GM21390 (cell line): ENCODE results near the gene SDS.
A peak's percentile ranks its signal among the peaks of the same experiment; 100 is the strongest.

Source experiments
- ATAC-seq: cut with Tn5 transposase; IDR thresholded peaks from one replicate; pipeline ENCODE4 v1.9.1; 2021; ENCODE audit not compliant: unreplicated experiment

Gene SDS

DNA sequence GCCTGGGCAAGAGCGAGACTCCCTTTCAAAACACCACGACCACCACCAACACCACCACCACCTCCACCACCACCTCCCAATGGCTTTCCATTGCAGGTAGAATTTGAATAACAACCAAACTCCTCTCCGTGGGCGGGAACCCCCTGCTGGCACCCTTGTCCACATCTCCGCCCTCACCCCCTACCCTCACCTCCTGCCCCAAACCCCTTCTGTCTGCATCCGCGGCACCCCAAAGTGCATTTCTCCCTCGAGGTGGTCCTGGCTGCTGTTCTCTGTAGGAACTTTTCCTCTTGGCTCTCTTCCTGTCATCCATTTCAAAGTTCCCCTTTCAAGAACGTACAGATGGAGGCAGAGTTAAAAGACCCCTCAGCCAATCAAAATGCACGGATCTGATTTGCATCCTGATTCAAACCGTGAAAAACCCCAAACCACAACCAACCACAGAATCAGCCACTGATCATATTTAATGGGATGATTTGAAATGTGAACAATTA is 22.3 kb upstream of the SDS start:
- ATAC-seq: no peak

DNA sequence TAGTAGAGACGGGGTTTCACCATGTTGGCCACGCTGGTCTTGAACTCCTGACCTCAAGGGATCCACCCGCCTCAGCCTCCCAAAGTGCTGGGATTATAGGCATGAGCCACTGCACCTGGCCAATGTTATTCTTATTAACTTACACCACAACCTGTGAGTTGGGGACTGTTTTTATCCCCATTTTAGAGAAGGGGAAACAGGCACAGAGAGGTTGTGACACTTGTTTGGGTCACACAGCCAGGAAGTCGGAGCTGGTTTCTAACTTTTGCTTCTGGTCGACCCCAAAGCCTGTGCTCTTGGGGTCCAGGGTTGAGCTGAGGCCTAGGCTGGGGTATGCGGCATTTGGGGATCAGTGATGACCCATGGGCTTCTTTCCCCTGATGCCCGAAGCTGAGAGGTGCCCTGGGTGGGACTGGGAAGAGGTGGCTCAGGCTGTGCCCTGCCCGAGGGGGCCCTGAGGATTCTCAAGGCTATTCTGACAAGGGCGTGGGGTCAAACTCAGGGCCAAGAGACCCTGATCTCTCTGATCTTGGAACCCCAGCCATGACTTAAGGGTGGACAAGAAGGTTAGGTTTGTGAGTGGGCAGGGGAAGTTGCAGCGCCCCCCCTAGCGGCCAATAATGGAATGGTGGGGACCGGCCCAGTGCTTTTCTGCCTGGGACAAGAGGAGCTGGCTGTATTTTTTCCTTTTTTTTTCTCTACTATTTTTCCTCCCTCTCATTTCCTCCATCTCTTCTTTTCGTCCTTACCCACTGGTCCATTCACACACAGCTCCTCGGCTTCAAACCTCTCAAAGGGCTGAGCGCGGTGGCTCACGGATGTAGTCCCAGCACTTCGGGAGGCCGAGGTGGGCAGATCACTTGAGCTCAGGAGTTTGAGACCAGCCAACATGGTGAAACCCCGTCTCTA is 21.5 kb upstream of the SDS start:
- ATAC-seq: no peak

GRCh38 chr12:113424456-113424855 is 20.8 kb upstream of the SDS start:
- ATAC-seq: no peak

GRCh38 chr12:113422886-113423669 is 19.4 kb upstream of the SDS start:
- ATAC-seq: no peak

GRCh38 chr12:113422030-113422885 is 18.6 kb upstream of the SDS start, which contains the start of gene SDSL:
TSS of gene SDSL (plus strand) at chr12:113422380. CDS start at chr12:113427983, 5,603 bp downstream.
- peak; percentile 90 for ATAC-seq

GRCh38 chr12:113420996-113421595 is 17.4 kb upstream of the SDS start:
- ATAC-seq: no peak

GRCh38 chr12:113418213-113418879 is 14.7 kb upstream of the SDS start:
- ATAC-seq: no peak

GRCh38 chr12:113416091-113416754 is 12.5 kb upstream of the SDS start:
- no peak for ATAC-seq

DNA sequence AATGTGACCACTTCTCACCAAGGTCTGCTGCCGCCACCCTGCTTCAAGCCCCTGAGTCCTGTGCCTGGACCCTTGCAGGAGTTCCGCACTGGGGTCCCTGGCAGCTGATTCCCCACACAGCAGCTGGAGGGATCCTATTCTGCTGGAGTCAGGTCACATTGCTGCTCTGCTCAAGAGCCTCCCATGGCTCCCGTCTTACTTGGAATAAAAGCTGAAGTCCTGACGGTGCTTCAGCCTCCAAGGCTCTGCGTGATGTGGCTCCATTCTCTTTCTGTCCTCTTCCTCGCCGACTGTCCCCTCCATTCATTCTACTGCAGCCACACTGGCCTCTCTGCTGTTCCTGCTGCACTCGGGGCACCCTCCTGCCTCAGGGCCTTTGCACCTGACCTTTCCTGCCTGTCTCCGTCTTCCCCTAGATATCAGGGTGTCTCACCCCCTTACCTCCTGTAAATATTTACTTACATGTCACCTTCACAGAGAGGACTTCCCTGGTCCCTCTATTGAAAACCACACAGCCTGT is 10.9 kb upstream of the SDS start:
- no peak for ATAC-seq

- no peak for ATAC-seq
Observed at GRCh38 chr12:113413488-113413939, 9.8 kb upstream of the SDS start.

DNA sequence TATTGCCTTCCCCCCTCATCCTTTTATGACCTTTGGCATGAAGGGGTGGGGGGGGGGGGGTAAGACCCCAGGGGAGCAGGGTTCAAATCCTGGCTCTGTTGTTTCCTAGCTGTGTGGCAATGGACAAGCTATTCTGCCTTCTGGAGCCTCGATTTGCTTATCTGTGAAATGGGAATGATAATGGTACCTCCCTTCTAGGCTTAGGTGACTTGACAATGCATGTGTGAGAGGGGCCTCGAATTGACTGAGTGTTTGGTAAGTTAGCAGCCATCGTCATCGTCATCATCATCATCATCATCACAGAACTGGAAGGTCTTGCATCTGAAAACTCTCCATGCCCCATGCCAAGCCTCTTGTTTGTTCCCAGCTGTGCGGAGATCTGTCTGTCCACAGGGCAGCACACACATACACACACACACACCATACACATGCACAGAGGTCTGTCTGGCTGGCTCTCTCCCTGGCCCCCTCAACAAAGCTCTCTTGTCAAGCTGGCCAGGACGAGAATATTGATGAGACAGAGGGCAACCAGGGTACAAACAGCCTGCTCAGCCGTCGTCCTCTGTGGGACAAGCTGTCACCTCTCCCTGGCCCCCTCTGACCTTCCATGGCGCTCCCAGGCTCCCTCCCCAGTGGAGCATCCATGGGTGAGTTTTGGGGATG is 5.9 kb upstream of the SDS start:
- no peak for ATAC-seq

GRCh38 chr12:113408756-113409298 is 5.1 kb upstream of the SDS start:
- ATAC-seq: no peak

DNA sequence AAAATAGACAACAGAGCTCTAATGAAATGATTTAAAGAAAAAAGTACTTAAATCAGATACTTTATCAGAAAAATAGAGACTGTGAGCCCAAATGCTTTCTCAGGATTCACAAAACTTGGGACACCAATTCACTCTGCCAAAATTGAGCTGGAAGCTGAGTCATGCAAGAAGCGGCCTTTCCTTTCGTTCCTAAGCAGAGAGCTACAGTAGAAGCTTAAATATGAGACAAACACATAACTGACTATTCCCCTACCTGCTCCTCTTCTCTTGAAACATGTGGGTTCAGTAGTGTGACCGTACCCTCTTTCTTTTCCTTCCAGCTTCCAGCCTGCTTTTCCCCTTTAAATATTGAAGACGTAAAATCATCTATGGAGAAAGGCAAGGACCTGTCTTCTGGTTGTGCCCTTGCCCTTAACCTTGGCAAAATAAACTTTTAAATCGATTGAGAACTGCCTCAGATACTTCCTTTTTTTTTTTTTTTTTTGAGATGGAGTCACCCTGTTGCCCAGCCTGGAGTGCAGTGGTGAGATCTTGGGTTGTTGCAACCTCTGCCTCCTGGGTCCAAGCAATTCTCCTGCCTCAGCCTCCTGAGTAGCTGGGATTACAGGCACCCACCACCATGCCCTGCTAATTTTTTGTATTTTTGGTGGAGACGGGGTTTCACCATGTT is 4.4 kb upstream of the SDS start:
- ATAC-seq: no peak

GRCh38 chr12:113405694-113406093 is 2.0 kb upstream of the SDS start:
- ATAC-seq: no peak

- ATAC-seq: no peak
Observed at GRCh38 chr12:113402586-113403260, 964 bp downstream of the SDS start.

DNA sequence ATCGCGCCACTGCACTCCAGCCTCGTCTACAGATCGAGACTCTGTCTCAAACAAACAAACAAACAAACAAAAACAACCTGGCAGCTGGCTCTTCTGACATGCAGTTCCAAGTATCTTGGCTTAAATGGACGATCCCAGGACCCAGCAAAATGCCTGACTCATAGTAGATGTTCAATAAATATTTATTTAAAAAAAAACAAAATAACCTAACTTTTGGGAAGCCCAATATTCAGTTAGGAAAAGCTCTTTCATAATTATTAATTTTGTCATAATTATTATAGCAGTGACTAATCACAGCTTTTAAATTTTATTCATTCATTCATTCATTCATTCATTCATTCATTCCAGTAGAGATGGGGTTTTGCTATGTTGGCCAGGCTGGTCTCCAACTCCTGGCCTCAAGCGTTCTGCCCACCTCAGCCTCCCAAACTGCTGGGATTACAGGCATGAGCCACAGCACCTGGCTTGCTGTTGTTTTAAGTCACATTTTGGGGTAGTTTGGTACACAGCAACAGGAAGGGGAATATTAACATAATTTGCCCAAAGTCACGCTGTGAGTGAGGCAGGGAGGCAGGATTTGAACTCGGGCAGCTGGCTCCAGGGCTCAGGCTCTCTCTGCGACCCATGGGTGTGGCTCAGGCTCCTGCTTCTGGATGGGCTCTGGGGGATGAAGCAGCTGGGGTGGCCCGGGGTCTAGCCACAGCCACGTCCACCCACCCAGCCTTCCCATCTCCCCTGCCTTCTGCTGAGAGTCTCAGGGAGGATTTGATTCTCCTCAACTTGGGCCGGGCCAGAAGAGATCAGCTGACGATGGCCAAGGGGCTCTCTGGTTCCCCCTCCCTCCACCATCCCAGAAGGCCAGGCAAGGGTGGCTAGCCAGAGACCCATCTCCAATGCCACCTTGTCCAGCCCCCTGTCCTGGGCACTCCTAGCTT is 2.4 kb downstream of the SDS start:
- no peak for ATAC-seq
